NCI-H526 treated with DMSO at 0.1 percent for 48 hours (cell line): Measurements from ENCODE around the gene TMEM250.

ENCODE experiments used
- DNase-seq: peaks from one replicate; lab custom pipeline; 2025; lab: John Stamatoyannopoulos, UW

TMEM250 gene

GRCh38 chr9:136082496-136083361 is 35.9 kb downstream of the TMEM250 start:
- no peak for DNase-seq

GRCh38 chr9:136081826-136082495 is 36.7 kb downstream of the TMEM250 start:
- DNase-seq, result no peak

- no peak for DNase-seq
Measured at GRCh38 chr9:136081113-136081825, 37.4 kb downstream of the TMEM250 start.

DNA sequence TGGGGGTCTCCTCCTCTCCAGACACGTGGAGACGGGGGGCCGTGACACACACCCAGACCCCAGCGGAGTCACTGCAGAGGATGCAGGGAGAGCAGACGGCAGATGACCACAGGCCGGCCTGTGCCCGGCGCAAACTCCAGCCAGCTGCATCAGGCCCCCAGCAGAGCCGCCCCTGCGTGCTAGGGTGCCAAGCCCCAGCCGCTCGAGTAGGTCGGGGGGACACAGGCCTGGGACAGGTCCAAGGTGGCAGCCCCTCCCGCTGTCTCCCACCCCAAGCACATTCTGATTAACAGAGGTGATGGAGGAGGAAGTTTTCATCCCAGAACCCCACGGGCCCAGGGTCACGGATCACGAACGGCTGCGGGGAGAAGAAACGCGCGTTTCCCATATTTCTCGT is 38.0 kb downstream of the TMEM250 start:
- DNase-seq, result no peak

- no peak for DNase-seq
Measured at GRCh38 chr9:136079916-136080246, 38.8 kb downstream of the TMEM250 start.

- peak; percentile 39 for DNase-seq
Measured at GRCh38 chr9:136079211-136079915, 39.3 kb downstream of the TMEM250 start.

- no peak for DNase-seq
Measured at GRCh38 chr9:136078498-136079011, 40.1 kb downstream of the TMEM250 start.

DNA sequence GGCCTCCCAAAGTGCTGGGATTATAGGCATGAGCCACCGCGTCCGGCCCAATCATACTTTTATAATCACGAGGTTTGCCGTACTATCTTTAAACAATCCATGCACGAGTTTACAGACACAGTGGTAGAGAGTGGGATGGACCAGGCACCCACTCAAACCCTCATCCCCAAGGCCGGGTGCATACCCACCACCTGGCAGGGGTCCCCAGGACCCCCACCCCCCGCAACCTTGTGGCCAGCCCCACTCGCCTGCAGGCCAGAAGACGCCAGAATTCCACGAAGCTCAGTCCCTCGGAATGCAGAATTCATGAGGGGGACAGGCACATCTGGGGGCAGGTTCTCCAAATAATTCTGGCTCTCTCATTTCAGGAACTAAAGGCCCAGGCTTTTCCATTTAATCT is 40.7 kb downstream of the TMEM250 start:
- DNase-seq, result no peak

- DNase-seq, result no peak
Measured at GRCh38 chr9:136077491-136077890, 41.2 kb downstream of the TMEM250 start.

GRCh38 chr9:136075881-136076678 is 42.6 kb downstream of the TMEM250 start:
- DNase-seq, result no peak

- DNase-seq, result no peak
Measured at GRCh38 chr9:136075134-136075841, 43.4 kb downstream of the TMEM250 start.

DNA sequence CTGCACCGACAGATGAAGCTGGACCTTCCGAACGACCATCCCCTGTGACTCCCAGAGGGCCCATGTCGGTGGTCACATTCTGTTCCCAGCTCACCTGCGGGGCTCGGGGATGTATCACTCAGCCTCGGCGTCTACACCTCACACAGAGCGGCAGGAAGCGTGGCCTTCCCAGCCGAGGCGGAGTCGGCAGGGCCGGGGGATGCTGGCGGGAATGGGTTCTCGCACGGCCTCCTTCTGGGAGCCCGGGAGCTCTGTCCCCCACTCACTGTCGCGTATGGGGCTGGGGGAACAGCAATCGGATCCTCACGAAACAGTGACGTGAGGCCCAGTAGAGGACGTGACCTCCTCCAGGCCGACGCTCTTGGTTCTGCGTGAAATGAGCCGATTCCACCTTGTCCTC is 44.0 kb downstream of the TMEM250 start:
- DNase-seq, result no peak
